AG09309 (cell line): ENCODE results near the gene CAPSL.
"Not testable (repeated sequence)": the region's sequence is repeated elsewhere in the genome, so short reads cannot be mapped to it uniquely, and the experiment has no call there.

Source experiments
- DNase-seq: peaks from one replicate; pipeline ENCODE4 v3.0.0-alpha.2; 2010; ENCODE audit warnings: low read depth
- H3K4me3 ChIP-seq: 2 replicates; pipeline ENCODE4 v1.5.1; 2011; ENCODE audit warnings: mild to moderate bottlenecking, low read depth, low read length, moderate library complexity; ENCODE audit not compliant: control insufficient read depth
- TF ChIP-seq, protein P1 (sequence below): IDR thresholded peaks from 2 replicates; pipeline ENCODE4 v1.5.1; 2011; ENCODE audit warnings: mild to moderate bottlenecking, low read depth, low read length, inconsistent platforms; ENCODE audit not compliant: insufficient read depth, control insufficient read depth; ENCODE audit errors: missing control alignments

CAPSL gene

DNA sequence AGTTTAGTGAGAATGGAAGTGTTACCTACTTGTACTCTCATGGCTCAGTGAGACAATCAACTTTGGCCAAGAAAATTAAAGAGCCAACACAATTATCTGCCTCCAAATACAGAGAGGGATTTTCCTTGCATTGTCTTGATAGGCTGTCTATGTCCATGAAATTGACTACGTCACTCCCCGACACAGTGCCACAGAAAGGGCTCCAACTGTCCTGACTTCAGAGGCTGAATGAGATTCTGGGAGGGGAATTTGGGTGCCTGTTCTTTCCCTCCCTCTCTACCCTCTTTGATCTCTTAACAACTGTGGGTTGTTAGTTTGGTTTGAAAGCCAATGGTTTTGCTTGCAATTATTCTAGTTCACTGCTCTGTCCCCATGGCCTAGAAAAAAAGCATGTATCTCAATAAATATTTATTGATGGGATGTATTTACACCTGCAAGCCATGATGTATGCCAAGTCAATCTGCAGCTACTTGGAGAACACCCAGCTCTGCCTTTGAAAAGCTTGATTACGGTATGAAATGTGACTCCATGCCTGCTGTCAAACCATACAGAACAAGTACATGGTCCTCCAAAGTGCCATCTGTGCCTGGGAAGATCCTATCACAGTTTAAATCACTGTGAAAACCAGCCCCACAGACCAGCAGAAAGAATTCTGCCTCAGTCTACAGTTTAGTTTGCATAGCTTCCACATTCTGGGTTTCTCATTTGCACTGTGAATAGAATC is 37.3 kb downstream of the CAPSL start:
- no peak for DNase-seq
- H3K4me3 ChIP-seq: no peak overlapping the region
- TF ChIP-seq, protein P1, sequence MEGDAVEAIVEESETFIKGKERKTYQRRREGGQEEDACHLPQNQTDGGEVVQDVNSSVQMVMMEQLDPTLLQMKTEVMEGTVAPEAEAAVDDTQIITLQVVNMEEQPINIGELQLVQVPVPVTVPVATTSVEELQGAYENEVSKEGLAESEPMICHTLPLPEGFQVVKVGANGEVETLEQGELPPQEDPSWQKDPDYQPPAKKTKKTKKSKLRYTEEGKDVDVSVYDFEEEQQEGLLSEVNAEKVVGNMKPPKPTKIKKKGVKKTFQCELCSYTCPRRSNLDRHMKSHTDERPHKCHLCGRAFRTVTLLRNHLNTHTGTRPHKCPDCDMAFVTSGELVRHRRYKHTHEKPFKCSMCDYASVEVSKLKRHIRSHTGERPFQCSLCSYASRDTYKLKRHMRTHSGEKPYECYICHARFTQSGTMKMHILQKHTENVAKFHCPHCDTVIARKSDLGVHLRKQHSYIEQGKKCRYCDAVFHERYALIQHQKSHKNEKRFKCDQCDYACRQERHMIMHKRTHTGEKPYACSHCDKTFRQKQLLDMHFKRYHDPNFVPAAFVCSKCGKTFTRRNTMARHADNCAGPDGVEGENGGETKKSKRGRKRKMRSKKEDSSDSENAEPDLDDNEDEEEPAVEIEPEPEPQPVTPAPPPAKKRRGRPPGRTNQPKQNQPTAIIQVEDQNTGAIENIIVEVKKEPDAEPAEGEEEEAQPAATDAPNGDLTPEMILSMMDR: no peak

DNA sequence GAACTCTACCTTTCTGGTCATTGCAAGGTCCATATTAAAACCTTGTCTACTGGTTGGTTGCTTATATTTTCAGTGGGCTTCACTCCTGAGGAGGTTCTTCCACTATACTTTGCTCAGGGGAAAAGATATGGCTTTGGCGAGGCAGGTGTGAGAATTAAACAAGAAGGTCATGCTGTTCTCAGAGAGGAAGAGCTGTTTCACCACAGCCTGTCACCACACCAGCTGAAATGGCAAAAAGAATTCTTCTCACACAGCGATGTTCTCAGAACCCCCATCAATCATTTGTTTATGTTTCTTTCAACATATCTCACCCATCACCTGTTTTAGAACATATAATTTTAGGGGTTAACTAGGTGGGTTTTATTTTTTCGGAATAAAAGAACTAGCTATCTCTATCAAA is 38.6 kb downstream of the CAPSL start:
- TF ChIP-seq, protein P1: no peak
- DNase-seq: no peak
- H3K4me3 ChIP-seq: no peak overlapping the region

DNA sequence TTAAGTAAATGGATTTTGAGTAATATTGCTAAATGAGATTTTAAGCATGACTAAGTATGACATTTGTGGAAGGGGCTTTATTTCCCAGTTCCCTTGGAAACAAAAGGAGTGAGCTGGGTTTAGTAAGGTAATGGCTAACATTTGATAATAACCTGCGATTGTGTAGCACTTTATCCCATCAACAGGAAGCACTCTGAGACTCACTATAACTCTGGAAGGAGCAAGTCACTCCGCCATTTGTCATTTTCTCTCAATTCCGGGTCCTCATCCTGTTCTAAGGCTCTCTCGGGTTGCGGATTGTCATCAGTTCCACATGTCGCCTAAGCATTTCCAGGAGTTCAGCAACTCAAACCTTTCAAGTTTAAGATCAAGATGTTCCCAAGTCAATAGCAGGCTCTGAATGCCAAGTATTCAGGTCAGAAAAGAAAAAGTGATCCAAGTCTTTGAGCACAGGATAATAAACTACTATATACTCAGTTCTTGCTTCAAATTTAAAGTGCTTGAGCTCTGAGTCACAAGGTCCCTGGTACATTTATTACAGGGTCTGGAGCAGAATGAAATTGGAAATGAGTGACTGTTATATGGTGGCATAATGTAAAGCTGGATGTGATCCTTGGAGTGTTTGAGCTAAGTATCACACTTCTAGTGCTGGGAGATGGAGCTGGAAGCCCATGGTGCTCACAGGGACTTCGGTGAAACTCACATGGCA is 39.3 kb downstream of the CAPSL start:
- H3K4me3 ChIP-seq: no peak overlapping the region
- TF ChIP-seq, protein P1: no peak
- no peak for DNase-seq

DNA sequence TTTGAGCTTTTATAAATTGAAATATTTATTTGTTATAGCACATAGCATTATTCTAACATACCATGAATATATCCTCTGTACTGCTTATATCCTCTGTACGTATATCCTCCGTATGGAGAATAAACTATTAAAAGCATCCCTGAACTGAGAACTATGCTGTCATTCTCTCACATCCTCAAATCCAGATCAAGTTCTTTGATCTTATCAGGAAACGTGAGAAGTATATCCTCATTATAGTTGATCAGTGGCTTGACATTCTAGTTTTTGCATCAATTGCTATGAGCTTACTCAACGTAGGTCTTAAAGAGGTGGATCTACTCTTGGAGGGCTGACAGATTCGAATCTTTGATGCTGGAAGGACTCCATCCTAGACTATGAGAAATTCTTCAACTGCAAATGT is 44.3 kb downstream of the CAPSL start:
- no peak overlapping the region for H3K4me3 ChIP-seq

DNA sequence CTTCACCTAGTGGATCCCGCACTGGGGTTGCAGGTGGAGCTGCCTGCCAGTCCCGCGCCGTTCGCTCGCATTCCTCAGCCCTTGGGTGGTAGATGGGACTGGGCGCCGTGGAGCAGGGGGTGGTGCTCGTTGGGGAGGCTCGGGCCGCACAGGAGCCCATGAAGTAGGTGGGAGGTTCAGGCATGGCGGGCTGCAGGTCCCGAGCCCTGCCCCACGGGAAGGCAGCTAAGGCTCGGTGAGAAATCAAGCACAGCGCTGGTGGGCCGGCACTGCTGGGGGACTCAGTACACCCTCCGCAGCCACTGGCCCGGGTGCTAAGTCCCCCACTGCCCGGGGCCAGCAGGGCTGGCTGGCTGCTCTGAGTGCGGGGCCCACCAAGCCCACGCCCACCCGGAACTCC is 45.6 kb downstream of the CAPSL start:
- H3K4me3 ChIP-seq, DNase-seq: not testable (repeated sequence)

More for the DNA sequence above, 44.3 kb downstream of the CAPSL start:
- TF ChIP-seq, protein P1: no peak
- DNase-seq: no peak

DNA sequence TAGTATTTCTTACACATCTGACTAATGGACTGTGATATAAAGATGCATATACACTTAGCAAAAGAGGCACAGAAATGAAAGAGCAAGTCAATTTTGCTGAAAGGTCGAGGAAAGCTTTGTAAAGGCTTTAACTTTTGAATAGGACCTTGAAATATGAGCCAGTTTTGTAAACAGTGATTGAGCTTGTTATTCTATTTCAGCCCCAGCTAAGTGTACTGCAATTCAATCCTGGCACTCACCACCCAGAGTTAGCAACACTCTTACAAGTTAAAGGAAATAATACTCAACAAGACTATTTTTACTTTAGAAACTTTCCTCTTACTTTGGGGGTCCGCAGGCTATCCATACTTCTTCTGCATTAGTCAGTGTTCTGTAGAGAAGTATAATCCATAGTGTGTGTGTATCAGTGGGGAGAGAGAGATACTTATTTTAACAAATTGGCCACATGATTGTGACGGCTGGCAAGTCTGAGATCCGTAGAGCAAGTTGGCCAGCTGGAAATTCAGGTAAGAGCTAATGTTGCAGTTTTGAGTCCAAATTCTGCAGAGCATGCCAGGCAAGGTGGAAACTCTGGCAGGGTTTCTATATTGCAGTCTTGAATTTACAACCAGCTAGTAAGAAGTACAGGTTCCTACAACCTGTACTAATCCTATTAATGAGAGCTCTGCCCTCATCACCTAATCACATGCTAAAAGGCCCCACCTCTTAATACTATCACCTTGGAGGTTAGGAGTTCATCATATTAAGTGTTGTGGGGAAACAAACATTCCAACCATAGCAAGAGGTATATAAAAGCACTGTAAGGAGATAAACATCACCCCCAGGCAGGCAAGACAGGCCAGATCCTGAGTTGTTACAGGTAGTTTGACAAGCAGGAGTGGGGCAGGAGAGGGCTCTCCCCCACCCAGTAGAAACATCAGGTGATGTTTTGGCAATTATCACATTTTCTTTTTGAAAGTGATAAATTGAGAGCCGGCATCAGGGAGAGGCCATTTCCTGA is 48.1 kb downstream of the CAPSL start:
- TF ChIP-seq, protein P1: no peak
- H3K4me3 ChIP-seq: no peak overlapping the region
- DNase-seq: no peak
